ENCODE measurements around the gene PCSK1. TPM values are rescaled to one million over a fixed set of nuclear protein-coding genes. Genes with fewer than 3 reads are reported as not detected.

The PCSK1 gene
- total and polyA plus RNA-seq, 2 donors (not counting 3 experiments of a cell fraction or from before 2014, with no cell fraction given), result 0.95 to 8.7 TPM

DNA sequence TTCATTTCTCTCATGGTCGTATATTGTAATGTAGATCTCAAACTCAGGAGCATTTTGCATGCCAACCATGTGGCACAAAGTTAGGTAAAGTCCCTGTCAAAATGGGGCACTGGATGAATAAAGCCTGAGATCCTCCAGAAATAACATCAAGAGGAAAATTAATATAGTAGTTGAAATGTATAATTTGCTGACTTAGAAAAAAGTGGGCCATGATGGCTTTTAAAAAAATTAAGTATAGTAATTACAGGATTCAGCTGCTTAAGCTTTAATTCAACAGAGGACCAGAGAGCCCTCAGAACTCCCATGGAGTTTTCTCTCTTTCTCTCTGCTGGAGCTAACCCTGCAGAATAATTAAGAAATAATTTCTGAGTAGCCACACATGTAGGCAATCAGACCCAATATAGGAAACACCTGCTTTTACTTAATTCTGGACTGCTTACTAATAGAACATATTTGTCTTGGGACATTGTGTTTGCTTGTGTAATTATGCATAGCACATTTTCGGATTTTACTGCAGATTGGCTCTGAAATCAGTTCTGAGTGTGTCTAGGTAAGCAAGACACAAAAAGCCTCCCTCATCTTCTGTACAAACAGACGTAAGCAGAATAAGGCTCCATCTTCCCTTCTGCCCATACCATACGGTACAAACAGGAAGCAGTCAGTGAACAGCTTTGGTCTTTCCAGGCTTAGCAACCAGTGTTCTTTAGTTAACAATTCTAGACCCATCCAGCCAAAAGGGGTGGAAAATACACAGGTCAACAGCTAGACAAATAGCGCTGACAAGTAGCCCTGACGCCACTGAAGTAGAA lies 26.5 kb upstream of the PCSK1 start:
- Histone ChIP-seq H3K27me3 (ENCODE audit: control insufficient read depth in 2 of 2, insufficient read depth in 2 of 2, low read length in 2 of 2) (no peaks in the 10 kb centered on the region), H3K4me2 (ENCODE audit: insufficient read depth, low read length) (no peak overlapping the region), H3K9me3 (replicated peaks; ENCODE audit: control insufficient read depth, insufficient read depth, low read length) (no peaks in the 10 kb centered on the region), H2AFZ (ENCODE audit: low read depth, low read length) (no peak overlapping the region), H3K9me1 (replicated peaks; ENCODE audit: control insufficient read depth, extremely low read depth, insufficient read depth, low read length) (no peaks in the 10 kb centered on the region), H3K4me1 (ENCODE audit: control insufficient read depth, extremely low read depth, insufficient read depth, low read length) (no peaks in the 10 kb centered on the region), H3K9ac (replicated peaks; ENCODE audit: extremely low read depth, insufficient read depth, low read length) (no peak overlapping the region), H3K36me3 (ENCODE audit: control insufficient read depth in 2 of 2, extremely low read depth in 1 of 2, insufficient read depth in 2 of 2, low read length in 2 of 2) (no peaks in the 10 kb centered on the region), H3K4me3 (replicated peaks in 1 of 3; ENCODE audit: insufficient read depth in 1 of 3, low read depth in 1 of 3, low read length in 3 of 3) (no peak overlapping the region), H4K20me1 (replicated peaks; ENCODE audit: control insufficient read depth, extremely low read depth, insufficient read depth, low read length) (no peaks in the 10 kb centered on the region), H3K79me2 (ENCODE audit: control insufficient read depth, insufficient read depth, low read length) (no peaks in the 10 kb centered on the region), H3K27ac (ENCODE audit: insufficient read depth, low read depth, low read length) (no peak overlapping the region)
- intact Hi-C loops (cut with micrococcal nuclease), result no loop called here
- POLR2A ChIA-PET, result no interaction called here
- no peak for FAIRE-seq
- dilution Hi-C loops (cut with MboI; ENCODE audit: extremely low pct_ligation_motif_present, low sequenced_read_pairs), result no loop called here
- BruUV-seq (replicated peaks), result no TSS peak
- no peak for DNase-seq (ENCODE audit: low read depth, low spot score)
- TF ChIP-seq POLR2AphosphoS5 (IDR thresholded peaks at IDR 0.05; ENCODE audit: insufficient read depth, low read depth, low read length) (no peak), MYC (IDR thresholded peaks at IDR 0.05; ENCODE audit: low read depth, low read length) (no peak), POLR2A (IDR thresholded peaks at IDR 0.05; ENCODE audit: low read depth, low read length) (no peak), JUN (IDR thresholded peaks at IDR 0.05; ENCODE audit: borderline replicate concordance, insufficient read depth, insufficient read length, low read depth) (no peak), FOS (IDR thresholded peaks at IDR 0.05; ENCODE audit: borderline replicate concordance, insufficient read depth, low read length) (no peak), EZH2 (IDR thresholded peaks at IDR 0.05; ENCODE audit: borderline replicate concordance, low read depth, low read length, severe bottlenecking) (no peak), GATA2 (IDR thresholded peaks at IDR 0.05; ENCODE audit: insufficient read depth, insufficient read length, low read depth, low read length) (no peak)
- TF ChIP-seq, protein P1, sequence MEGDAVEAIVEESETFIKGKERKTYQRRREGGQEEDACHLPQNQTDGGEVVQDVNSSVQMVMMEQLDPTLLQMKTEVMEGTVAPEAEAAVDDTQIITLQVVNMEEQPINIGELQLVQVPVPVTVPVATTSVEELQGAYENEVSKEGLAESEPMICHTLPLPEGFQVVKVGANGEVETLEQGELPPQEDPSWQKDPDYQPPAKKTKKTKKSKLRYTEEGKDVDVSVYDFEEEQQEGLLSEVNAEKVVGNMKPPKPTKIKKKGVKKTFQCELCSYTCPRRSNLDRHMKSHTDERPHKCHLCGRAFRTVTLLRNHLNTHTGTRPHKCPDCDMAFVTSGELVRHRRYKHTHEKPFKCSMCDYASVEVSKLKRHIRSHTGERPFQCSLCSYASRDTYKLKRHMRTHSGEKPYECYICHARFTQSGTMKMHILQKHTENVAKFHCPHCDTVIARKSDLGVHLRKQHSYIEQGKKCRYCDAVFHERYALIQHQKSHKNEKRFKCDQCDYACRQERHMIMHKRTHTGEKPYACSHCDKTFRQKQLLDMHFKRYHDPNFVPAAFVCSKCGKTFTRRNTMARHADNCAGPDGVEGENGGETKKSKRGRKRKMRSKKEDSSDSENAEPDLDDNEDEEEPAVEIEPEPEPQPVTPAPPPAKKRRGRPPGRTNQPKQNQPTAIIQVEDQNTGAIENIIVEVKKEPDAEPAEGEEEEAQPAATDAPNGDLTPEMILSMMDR (IDR thresholded peaks at IDR 0.05; ENCODE audit: extremely low read depth in 1 of 2, insufficient read depth in 1 of 2, low read depth in 1 of 2, low read length in 2 of 2), result no peak
- TF ChIP-seq, protein P2, sequence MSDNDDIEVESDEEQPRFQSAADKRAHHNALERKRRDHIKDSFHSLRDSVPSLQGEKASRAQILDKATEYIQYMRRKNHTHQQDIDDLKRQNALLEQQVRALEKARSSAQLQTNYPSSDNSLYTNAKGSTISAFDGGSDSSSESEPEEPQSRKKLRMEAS (IDR thresholded peaks at IDR 0.05; ENCODE audit: insufficient read depth, insufficient read length), result no peak
- CTCF ChIA-PET, result interaction anchor here (1.1 to 1.7 kb wide), 2 partner anchors 11 to 142 kb away, joined by 3 to 4 read pairs; no protein-coding TSS in a partner anchor
